SH-SY5Y (cell line): ENCODE measurements around the gene PRKRA.

Experiments
- GATA2 ChIP-seq: IDR thresholded peaks from 2 replicates; pipeline ENCODE4 v1.6.1; 2011; ENCODE audit warnings: mild to moderate bottlenecking, low read depth, low read length
- GATA3 ChIP-seq: IDR thresholded peaks from 2 replicates; pipeline ENCODE4 v1.6.1; 2011; ENCODE audit warnings: low read depth, mild to moderate bottlenecking, low read length, moderate library complexity

GRCh38 chr2:178477443-178478129 is 26.6 kb upstream of the PRKRA start:
- TF ChIP-seq GATA3, result no peak
- TF ChIP-seq GATA2, result no peak
